ENCODE data around the gene CRISPLD2. TPM values are rescaled to one million over a fixed set of nuclear protein-coding genes. Genes with fewer than 3 reads are reported as not detected.

CRISPLD2 gene
- total and polyA plus RNA-seq, 10 of the 15 experiments (the other 5 are each of a cell fraction or from before 2014, with no cell fraction given) = 0.03 to 0.30 (median 0.08) TPM; not detected in 5

DNA sequence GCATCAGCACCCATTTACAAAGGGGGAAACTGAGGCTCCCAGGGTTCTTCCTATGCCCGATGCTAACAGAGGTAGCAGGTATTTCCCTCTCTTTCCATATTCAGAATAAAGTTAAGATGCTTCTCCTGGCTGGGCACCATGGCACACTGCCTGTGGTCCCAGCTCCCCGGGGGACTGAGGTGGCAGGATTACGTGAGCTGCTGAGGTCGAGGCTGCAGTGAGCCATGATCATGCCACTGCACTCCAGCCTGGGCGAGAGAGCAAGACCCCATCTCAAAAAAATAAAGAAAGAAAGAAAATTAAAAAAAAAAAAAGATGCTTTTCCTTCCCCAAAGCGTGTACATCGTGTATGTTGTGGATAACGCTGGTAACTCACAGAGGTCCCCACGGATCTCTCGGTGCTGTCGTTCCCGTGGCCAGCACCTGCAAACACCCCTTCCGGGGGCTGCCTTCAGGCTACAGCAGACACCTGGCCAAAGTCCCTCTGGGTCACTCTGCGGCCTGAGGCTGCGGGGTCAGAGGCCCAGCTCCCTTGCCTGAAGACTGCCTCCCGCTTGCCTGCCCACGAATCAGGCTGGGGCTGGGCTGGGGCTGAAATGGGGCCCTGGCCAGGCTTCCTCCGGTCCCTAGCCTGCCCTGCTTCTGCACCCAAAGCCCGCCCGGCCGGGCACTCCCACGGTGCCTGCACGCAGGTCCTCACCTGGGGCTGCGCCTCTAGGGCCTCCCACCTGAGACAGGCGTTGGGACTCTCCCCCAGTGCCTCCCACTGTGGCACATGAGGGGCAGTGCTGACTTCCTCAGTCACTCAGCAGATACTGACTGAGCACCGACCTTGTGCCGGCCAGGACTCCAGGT, 128.4 kb downstream of the CRISPLD2 start:
- DNase-seq (ENCODE audit: low read depth, low spot score) (no peak), ATAC-seq (peak; percentile 12; the same call in 2 of the 3 replicates)
- BruUV-seq (replicated peaks) = no TSS peak

GRCh38 chr16:84948851-84949610, 129.2 kb downstream of the CRISPLD2 start:
- intact Hi-C loops (cut with micrococcal nuclease; ENCODE audit: unreplicated experiment) (no loop called here), in situ Hi-C loops (cut with MboI) (no loop called here)
- ChIA-PET RAD21 (ENCODE audit: unreplicated experiment) (interaction anchor here (6.3 kb wide), 1 partner anchor 195 kb away, joined by 72 read pairs; no protein-coding TSS in a partner anchor), CTCF (interaction anchor here (1.0 to 7.4 kb wide), 3 partner anchors 20 to 193 kb away, joined by 5 to 170 read pairs (median 88); no protein-coding TSS in a partner anchor), SMC1A (ENCODE audit: uncharacterized antibody, unreplicated experiment) (interaction anchor here (6.8 kb wide), 1 partner anchor 195 kb away, joined by 91 read pairs; no protein-coding TSS in a partner anchor), POLR2A (no interaction called here)
- FAIRE-seq (peak; percentile 81), ATAC-seq (no peak), DNase-seq (ENCODE audit: low read depth, low spot score) (no peak)
- Histone ChIP-seq H3K4me3 (no peak overlapping the region), H3K9me3 (replicated peaks; ENCODE audit: control insufficient read depth, insufficient read depth, low read length) (no peaks in the 10 kb centered on the region; the same call in 2 of the 3 replicates), H3K9ac (ENCODE audit: control insufficient read depth, insufficient read depth, low read length) (no peak overlapping the region), H3K4me2 (ENCODE audit: control insufficient read depth, insufficient read depth) (no peak overlapping the region), H4K20me1 (ENCODE audit: control insufficient read depth, insufficient read depth) (no peaks in the 10 kb centered on the region), H3K79me2 (ENCODE audit: control insufficient read depth, insufficient read depth, low read length) (no peaks in the 10 kb centered on the region), H3K36me3 (ENCODE audit: control insufficient read depth in 2 of 2, insufficient read depth in 2 of 2, low read length in 1 of 2) (no peaks in the 10 kb centered on the region), H3K27me3 (replicated peaks in 1 of 2; ENCODE audit: control insufficient read depth in 2 of 2, insufficient read depth in 2 of 2, low read length in 1 of 2) (no peaks in the 10 kb centered on the region; a peak in 1 of 4 replicates), H3K27ac (ENCODE audit: control insufficient read depth, insufficient read depth) (no peak overlapping the region), H2AFZ (ENCODE audit: control insufficient read depth, low read depth, low read length) (no peak overlapping the region), H3K4me1 (ENCODE audit: control insufficient read depth, insufficient read depth, low read length) (peaks cover 4% of the 10 kb centered on the region; the same call in 1 of the 2 replicates)
- WGBS (ENCODE audit: insufficient coverage, insufficient replicate concordance, low lambda C conversion rate, missing lambda C conversion rate) = 13% methylated on average over 10 of the region's 10 CpGs
- BruUV-seq (replicated peaks) = no TSS peak
- TF ChIP-seq GABPA (IDR thresholded peaks at IDR 0.05; ENCODE audit: low read depth) (no peak), E4F1 (IDR thresholded peaks at IDR 0.05; ENCODE audit: borderline replicate concordance, partially characterized antibody) (peak; percentile 9), ZNF24 (IDR thresholded peaks at IDR 0.05) (no peak), SPI1 (IDR thresholded peaks at IDR 0.05; ENCODE audit: borderline replicate concordance, insufficient read depth, low read depth, low read length) (no peak), BHLHE40 (IDR thresholded peaks at IDR 0.05; ENCODE audit: borderline replicate concordance in 1 of 2, low read depth in 2 of 2, low read length in 1 of 2) (peak; percentile 82 to 89), IRF5 (IDR thresholded peaks at IDR 0.05; ENCODE audit: borderline replicate concordance) (peak; percentile 86), IKZF2 (IDR thresholded peaks at IDR 0.05) (peak in 1 of 2 experiments; percentile 64; a peak in 2 of 4 replicates), RAD21 (IDR thresholded peaks at IDR 0.05; ENCODE audit: insufficient read depth, low read depth, low read length) (no peak)

More for the DNA sequence above, 128.4 kb downstream of the CRISPLD2 start:
- Histone ChIP-seq H3K4me1 (ENCODE audit: control insufficient read depth, insufficient read depth, low read length) (peaks cover 4% of the 10 kb centered on the region; the same call in 1 of the 2 replicates), H3K36me3 (ENCODE audit: control insufficient read depth in 2 of 2, insufficient read depth in 2 of 2, low read length in 1 of 2) (no peaks in the 10 kb centered on the region), H3K79me2 (ENCODE audit: control insufficient read depth, insufficient read depth, low read length) (no peaks in the 10 kb centered on the region), H3K9ac (ENCODE audit: control insufficient read depth, insufficient read depth, low read length) (no peak overlapping the region), H4K20me1 (ENCODE audit: control insufficient read depth, insufficient read depth) (no peaks in the 10 kb centered on the region), H3K27me3 (replicated peaks in 1 of 2; ENCODE audit: control insufficient read depth in 2 of 2, insufficient read depth in 2 of 2, low read length in 1 of 2) (no peaks in the 10 kb centered on the region; a peak in 1 of 4 replicates), H3K9me3 (replicated peaks; ENCODE audit: control insufficient read depth, insufficient read depth, low read length) (no peaks in the 10 kb centered on the region; the same call in 2 of the 3 replicates), H3K4me3 (no peak overlapping the region), H3K4me2 (ENCODE audit: control insufficient read depth, insufficient read depth) (no peak overlapping the region), H3K27ac (ENCODE audit: control insufficient read depth, insufficient read depth) (no peak overlapping the region), H2AFZ (ENCODE audit: control insufficient read depth, low read depth, low read length) (no peak overlapping the region)
- intact Hi-C loops (cut with micrococcal nuclease; ENCODE audit: unreplicated experiment) (no loop called here), in situ Hi-C loops (cut with MboI) (no loop called here)
- TF ChIP-seq RELA (IDR thresholded peaks at IDR 0.05; ENCODE audit: borderline replicate concordance, partially characterized antibody) (no peak), POU2F2 (IDR thresholded peaks at IDR 0.05; ENCODE audit: borderline replicate concordance, low read depth, low read length) (no peak), NR2F1 (conservative IDR thresholded peaks at IDR 0.05) (0 out of 2 replicates have a peak, but pooled peaks have one; percentile 34)
- SMC1A ChIA-PET (ENCODE audit: uncharacterized antibody, unreplicated experiment) = no interaction called here
- FAIRE-seq = no peak
- CTCF ChIA-PET = no interaction called here
- 39% methylated on average over 27 of the region's 27 CpGs for WGBS (ENCODE audit: insufficient coverage, insufficient replicate concordance, low lambda C conversion rate, missing lambda C conversion rate)
- RAD21 ChIA-PET (ENCODE audit: unreplicated experiment) = no interaction called here
- POLR2A ChIA-PET = interaction anchor here (0.7 kb wide), 1 partner anchor 57 kb away, joined by 6 read pairs; no protein-coding TSS in a partner anchor

All from GM12878 (cell line).